GM12801 (cell line): ENCODE results near the gene CDKAL1.

Experiments used
- CTCF ChIP-seq: IDR thresholded peaks from one replicate; pipeline ENCODE4 v1.5.1; 2011; ENCODE audit warnings: control low read depth; ENCODE audit not compliant: insufficient read length; ENCODE audit errors: extremely low read depth

CDKAL1 gene

GRCh38 chr6:20949138-20949537 lies 414.9 kb downstream of the CDKAL1 start:
- TF ChIP-seq CTCF: no peak

GRCh38 chr6:20952699-20953474 lies 418.6 kb downstream of the CDKAL1 start:
- TF ChIP-seq CTCF: no peak

- no peak for TF ChIP-seq CTCF
Observed at GRCh38 chr6:20954315-20954714, 420.1 kb downstream of the CDKAL1 start.

GRCh38 chr6:20955131-20955530 lies 420.9 kb downstream of the CDKAL1 start:
- no peak for TF ChIP-seq CTCF

- TF ChIP-seq CTCF: no peak
Observed at GRCh38 chr6:20955751-20956150, 421.5 kb downstream of the CDKAL1 start.

GRCh38 chr6:20960067-20960466 lies 425.8 kb downstream of the CDKAL1 start:
- no peak for TF ChIP-seq CTCF

- no peak for TF ChIP-seq CTCF
Observed at GRCh38 chr6:20965276-20965675, 431.0 kb downstream of the CDKAL1 start.
